ENCODE measurements around the gene ZNF239.
"Not testable (repeated sequence)": the region's sequence is repeated elsewhere in the genome, so short reads cannot be mapped to it uniquely, and the experiment has no call there.

Gene ZNF239

DNA sequence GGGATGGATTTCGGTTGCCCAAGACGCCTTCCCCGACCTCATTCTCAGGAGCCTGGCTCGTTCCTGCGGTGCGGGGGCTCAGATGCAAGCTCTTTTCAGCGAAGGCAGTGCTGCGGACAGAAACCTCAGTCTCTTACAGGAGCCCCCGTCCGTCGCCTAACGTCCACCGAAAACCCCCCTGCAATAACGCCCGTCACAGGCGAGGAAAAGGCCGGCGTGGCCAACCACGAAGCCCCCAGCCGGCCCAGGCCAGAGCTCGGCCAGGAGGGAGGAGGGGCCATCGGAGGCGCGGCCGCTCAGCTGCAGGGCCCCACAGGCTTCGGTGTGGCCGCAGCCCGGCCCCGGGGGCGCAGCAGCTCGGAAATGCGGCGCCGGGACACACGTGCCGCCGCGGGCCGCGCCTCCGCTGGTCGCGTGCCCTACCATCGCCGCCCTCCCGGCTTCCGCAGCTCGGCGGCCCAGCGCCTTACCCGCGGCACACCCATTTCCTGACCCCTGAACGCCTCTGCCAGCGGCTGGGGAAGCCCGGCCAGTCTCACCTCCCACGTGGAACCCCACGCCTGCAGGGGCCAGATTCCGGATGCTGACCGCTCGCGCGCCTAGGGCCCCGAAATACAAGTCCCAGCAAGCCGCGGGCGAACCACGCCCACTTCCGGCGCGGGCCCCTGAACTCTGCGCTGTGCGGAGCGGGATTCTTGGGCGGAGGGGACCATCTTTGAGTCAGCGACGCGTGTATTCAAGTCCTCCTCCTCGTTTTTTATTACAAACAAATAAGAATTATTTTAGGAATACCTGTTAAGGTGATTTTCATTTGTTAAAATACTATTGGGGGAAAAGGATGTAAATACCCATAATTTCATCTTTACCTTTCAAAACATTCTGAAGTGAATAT, at the start of gene ZNF239:
Gene ZNF239 (minus strand): TSS at position 616 of the 892 bp plus-strand sequence. CDS start 16,537 bp downstream, outside the sequence.
- peak; percentile 91 for DNase-seq (ENCODE audit: low spot score)

DNA sequence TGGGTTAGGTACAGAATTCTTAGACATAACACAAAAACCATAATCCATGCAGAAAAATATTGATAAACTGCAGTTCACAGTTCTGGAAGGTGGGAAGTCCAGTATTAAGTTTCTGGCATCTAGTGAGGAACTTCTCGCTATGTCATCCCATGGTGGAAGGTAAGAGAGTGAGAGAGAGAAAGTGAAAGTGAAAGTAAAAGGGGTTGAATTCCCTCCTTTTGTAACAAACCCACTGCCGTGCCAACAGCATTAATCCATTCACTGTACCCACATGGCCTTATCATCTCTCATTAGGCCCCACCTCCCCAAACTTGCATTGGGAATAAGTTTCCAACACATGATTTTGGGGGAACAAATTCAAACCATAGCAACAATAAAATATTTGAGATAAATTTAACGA, 48.9 kb upstream of the ZNF239 start:
- no peak for DNase-seq (ENCODE audit: low spot score)

DNA sequence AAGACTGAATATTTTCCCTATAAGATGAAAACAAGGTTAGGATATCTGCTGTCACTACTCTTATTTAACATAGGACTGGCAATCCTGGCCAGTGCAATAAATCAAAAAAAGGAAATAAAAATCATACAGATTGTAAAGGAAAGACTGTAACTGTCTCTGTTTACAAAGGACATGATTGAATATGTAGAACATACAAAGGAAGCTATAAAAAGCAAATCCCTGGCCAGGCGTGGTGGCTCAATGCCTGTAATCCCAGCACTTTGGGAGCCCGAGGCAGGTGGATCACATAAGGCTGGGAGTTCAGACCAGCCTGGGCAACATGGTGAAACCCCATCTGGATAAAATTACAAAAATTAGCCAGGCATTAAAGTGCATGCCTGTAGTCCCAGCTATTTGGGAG, 47.6 kb upstream of the ZNF239 start:
- DNase-seq (ENCODE audit: low spot score), result no peak

DNA sequence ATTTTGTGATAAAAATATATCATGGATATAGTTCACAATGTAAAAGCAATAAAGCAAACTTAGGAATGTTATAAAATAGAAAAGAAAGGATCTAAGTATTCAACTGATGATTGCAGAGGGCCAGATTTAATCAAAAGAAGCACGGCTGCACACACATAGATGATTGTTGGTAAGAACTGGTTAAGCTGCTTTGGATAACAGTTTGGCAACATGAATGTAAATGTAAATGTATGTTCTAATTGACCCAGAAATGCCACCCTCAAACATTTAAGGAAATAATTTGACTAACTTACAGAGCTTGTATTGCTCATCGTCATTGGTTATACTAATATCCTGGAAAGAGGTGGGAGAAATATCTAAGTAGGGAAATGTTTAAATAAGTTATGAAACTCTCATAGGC, 45.0 kb upstream of the ZNF239 start:
- no peak for DNase-seq (ENCODE audit: low spot score)

DNA sequence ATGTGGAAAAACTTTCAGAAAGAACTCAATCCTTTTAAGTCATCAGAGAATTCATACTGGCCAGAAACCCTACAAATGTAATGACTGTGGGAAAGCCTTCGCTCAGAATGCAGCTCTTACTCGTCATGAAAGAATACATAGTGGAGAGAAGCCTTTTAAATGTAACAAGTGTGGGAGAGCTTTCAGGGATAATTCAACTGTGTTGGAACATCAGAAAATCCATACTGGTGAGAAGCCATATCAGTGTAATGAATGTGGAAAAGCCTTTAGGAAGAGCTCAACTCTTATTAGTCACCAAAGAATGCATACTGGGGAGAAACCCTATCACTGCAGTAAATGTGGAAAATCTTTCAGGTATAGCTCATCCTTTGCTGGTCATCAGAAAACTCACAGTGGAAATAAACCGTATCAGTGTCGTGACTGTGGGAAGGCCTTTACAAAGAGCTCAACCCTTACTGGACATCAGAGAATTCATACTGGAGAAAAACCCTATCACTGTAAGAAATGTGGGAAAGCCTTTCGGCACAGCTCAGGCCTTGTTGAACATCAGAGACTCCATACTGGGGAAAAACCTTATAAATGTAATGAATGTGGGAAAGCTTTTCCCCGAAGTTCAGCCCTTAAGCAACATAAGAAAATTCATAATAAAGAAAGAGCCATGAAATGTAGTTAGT, 42.4 kb upstream of the ZNF239 start:
- DNase-seq (ENCODE audit: low spot score), result no peak

DNA sequence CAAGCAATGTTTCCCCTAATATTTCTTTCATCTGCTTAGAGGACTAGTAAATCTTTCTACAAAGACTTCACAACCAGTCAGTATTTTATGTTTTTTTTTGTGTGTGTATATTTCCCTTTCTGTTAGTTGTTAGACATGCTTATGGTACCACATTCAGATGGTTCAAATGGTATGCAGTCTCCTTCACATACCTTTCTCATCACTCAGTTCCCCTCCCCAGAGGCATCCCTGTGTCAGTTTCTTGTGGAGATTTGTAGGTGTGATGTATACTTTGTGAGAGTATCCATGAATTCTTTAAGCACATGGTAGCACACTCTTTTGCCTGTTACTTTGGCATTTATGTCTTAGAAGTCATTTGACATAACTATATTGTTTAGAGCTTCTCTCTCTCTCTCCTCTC, 36.2 kb upstream of the ZNF239 start:
- peak; percentile 14 for DNase-seq (ENCODE audit: low spot score)

DNA sequence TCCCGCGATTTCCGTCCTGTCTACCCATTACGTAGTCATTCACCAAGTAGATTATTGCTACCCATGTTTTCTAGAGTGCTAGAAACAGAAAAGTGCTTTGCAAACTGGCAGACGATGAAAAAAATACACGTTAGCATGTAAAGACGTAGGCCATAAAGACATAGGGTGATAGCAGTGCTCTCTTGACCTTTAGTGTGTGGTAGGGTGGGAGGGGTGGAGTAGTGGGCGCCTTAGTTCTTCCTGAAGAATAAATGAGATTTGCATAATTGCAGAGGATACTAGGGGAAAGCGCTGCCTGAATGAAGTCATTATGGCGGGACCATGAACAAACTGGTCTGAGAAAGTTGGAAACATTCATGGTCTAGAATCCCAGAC, 32.8 kb upstream of the ZNF239 start:
- DNase-seq (ENCODE audit: low spot score), result no peak

DNA sequence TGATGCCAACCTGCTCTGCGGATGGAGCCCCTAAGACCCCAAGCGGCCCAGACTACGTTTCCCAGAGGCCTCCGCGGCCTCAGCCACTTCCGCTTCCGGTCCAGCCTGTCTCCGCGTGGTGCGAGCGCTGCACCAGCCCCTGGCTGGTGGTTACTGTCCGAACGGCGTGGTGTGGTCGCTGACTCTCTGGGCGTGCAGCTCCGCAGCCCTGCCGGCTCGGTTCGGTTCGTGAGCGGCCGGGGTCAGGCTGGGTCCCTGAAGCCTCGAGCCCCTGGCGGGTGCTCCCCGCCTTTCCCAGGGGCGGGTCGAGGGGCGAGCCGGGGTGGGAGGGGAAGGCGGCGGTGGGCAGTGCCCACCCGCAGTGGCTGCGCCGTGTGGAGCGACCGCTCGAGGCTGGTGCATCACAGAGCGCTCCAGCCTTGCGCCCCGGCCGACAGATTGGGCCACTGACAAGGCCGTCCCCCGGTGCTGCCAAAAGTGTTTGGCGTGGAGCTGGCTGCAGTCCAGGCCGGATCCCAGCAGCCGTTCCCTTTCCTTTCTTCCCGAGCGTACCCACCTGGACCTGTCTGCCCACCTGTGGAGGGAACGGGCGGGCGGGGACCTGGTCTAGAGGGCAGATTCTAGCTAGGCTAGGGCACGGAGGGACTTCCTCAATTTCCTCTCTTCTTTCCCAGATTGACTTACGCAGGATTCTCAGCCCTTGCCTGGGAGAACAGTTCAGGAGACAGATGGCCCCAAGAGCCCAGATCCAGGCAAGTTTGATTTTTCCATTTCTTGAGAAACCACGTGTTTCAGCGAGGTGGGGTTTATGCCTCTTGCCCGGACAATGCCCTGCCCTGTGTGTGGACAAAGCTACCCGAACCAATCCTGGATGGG, 32.1 kb upstream of the ZNF239 start, which contains the start of gene ZNF485:
Gene ZNF485 (plus strand): TSS at position 116 of the 876 bp plus-strand sequence. CDS start 613 bp downstream, at position 729.
- DNase-seq (ENCODE audit: low spot score), result peak; percentile 82

DNA sequence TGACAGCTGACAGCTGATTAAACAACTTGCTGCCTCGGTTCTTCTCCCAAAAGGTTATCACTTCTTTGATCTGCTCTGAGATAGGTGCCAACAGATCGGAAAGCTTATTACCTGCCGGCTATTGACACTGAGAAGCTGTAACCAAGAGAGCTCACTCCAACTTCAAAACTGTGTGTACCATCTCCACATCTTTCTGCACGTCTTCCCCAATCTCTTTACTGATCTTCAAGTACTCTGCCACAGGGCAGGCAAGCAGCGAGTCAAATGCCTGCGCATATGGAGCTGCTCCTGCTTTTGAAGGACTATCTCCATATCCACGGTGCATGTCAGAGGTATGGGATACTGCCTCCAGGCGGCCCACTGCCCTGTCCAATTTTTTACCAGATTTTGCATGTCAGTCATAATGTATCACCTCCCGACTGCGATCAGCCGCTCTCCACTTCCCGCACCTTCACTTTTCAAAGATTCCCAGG, 31.5 kb upstream of the ZNF239 start:
- no peak for DNase-seq (ENCODE audit: low spot score)

DNA sequence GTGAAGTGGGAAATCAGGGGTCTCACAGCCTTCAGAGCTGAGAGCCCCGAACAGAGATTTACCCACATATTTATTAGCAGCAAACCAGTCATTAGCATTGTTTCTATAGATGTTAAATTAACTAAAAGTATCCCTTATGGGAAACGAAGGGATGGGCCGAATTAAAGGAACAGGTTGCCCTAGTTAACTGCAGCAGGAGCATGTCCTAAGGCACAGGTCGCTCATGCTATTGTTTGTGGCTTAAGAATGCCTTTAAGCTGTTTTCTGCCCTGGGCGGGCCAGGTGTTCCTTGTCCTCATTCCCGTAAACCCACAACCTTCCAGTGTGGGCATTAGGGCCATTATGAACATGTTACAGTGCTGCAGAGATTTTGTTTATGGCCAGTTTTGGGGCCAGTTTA, 27.2 kb upstream of the ZNF239 start:
- DNase-seq (ENCODE audit: low spot score), result not testable (repeated sequence)

DNA sequence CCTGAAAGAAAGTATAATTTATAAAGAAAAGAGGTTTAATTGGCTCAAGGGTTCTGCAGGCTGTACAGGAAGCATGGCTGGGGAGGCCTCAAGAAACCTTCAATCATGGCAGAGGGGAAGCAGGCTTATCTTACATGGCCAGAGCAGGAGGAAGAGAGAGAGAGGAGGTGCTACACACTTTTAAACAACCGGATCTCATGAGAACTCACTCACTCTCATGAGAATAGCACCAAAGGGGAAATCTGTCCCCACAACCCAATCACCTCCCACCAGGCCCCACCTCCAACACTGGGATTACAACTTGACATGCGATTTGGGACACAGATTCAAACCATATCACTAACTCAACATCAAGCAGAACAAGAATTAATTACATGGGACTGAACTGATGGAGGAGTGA, 24.9 kb upstream of the ZNF239 start:
- no peak for DNase-seq (ENCODE audit: low spot score)

DNA sequence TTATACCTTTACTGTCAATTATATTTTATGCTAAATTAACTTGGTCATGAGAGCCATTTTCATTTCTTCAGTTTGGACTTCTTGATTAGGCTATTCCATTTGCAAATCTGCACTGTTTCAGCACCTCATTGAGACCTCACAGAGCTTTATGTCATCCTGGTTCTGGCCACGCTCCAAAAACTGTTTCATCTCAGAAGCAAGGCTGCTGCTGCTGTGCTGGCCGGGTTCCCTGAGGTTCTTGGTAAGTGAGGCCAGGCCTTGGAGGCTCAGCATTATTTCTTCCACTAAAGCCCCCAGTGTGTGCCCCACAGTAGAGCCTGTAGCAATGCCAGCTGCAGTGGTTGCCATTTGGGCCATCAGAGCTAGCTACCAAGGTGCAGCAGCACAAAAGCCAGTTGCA, 24.0 kb upstream of the ZNF239 start:
- peak; percentile 56 for DNase-seq (ENCODE audit: low spot score)

DNA sequence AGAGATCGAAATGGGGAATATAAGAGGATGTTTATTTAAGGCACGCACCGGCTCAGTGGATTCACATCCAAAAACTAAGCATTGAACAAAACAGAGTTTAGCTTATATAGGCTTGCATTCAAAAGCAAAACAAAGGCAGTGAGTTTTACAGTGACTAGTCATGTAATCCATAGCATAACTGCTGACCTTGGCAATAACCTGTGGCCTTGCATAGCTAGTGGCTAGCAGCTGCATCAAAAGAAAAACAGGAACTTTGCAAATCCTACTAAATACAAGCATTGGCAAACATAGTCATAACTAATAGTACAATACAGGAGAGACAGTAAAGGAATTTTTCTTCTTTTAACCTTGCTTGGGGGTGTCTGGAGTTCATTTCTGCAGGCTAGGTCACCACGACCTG, 22.1 kb upstream of the ZNF239 start:
- no peak for DNase-seq (ENCODE audit: low spot score)

DNA sequence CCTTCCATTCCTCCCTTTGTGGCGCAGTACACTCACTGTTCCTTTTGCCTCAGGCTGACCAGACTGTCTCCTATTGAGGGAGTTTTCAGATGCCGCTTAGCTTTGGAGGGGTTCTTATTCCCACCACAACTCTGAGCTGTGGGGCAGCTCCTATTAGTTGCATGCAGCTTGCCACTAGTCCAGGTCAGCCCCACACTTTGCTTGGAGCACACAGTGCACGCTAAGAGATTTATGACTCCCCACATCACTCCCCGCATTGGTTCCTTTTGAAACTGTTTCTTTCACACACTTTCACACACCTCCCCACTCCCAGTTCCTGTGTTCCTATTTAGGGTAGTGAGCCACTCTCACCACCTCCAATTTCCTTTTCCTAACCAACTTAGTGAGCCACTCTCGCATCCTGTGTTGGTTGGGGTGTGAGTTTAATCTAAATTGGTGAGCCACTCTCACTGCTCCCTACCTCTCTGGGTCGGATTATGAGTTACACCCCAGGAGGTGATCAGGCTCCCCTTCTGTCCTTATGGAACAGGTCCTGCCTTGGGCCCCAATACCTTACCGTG, 21.4 kb upstream of the ZNF239 start:
- no peak for DNase-seq (ENCODE audit: low spot score)

DNA sequence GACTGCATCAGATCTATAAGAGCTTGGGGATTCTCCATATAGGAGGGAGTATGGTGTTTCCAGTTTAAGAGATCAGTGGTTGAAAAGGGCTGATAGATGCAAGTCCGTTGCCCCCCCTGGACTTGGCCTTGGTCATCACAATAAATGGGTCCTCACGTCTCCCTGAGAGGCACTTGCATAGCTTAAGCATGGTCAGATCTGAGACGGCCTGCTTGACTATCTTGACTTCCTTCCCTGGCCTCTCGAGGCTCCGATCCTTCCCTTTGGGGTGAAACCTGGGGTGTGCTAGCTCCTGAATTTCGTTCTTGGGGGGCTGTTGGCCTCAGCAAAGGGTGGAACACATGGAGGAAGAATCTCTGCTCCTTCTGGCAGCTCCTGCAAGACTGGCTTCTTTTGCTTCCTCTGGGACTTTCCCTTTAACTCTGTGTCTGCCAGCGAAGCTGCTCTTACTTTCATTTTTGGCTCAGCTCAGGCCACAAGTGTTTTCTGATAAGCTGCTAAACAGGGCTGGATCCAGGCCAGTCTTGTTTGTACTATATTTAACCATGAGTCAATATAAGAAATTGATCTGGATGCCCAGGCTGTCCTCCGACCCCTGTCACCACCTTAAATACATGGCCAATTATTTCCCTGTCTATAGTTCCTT, 20.7 kb upstream of the ZNF239 start:
- peak; percentile 26 for DNase-seq (ENCODE audit: low spot score)

DNA sequence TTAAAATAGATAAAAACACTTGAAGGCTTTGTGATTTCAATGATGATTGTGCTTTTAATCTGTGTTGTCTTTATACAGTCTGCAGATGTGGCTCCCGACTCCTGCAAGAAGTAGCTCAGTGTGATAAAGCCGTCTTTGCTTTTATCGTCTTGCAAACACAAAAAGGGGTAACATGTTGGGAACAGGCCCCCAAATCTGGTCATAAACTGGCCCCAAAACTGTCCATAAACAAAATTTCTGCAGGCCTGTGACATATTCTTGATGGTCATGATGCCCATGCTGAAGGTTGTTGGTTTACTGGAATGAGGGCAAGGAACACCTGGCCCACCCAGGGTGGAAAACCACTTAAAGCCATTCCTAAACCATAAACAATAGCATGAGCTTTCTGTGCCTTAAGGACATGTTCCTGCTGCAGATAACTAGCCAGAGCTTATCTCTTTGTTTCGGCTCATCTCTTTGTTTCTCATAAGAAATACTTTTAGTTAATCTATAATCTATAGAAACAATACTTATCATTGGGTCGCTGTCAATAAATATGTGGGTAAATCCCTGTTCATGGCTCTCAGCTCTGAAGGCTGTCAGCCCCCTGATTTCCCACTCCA, 17.0 kb upstream of the ZNF239 start:
- no peak for DNase-seq (ENCODE audit: low spot score)

DNA sequence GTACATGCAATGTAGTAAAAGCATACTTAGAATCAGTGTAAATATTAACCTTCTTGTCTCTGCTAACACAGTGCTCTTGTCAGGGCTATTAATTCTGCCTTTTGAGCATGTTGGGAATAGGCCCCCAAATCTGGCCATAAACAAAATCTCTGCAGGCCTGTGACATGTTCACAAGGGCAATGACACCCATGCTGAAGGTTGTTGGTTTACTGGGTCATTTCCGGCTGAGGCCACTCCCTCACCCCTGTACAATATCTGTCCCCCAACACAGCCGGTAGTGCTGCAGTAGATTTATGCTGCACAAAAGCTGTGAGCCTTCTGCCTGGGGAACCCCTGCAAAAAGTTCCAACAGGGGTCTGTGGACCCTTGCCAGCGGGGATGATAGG, 12.3 kb upstream of the ZNF239 start:
- DNase-seq (ENCODE audit: low spot score), result not testable (repeated sequence)

DNA sequence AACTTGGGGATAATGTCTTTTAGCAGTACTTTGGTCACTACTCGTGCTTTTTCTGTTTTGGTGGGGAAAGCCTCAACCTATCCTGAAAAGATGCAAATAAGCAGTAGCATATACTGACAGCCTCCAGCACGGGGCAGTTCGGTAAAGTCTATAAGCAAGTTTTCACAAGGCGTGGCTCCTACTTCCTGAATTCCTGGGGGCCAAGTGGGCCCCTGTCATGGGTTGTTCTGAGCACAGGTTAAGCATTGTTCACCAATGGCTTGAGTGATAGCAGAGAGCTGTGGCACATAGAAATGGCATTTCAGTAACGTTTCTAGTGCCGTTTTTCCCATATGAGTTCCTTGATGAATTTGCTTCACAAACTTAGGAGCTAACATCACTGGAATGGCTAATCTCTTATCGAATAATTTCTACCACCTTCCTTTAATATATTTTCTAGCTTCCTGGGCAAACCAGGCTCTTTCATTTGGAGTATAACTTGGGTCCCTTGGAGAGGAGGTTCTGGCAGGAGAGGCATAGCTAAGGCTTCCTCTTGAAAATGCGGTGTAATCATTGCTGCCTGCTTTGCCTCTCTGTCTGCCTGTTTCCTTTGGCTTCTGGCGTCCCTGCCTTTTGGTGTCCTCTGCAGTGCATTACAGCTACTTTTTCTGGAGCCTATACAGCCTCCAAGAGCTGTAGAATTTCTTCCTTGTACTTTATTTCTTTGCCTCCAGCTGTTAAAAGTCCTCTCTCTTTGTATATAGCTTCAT, 11.7 kb upstream of the ZNF239 start:
- DNase-seq (ENCODE audit: low spot score), result no peak

DNA sequence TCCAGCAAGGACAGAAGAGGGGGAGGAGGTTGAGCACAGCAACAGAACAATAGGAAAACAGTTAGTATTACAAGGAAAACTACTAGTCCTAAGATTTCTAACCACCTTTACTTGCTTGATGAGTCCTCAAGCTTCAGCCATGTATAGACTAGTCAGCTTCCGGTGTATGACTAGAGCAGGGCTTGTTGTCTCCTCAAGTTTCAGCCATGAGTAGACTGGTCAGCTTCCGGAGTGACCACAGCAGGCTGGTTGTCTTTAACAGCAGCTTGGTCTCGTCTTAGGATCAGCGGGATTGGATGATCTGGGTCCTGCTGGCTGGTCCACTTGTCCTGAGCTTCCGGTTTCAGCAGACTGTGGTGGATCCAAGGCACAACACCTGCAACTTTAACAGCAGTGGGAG, 10.6 kb upstream of the ZNF239 start:
- no peak for DNase-seq (ENCODE audit: low spot score)

DNA sequence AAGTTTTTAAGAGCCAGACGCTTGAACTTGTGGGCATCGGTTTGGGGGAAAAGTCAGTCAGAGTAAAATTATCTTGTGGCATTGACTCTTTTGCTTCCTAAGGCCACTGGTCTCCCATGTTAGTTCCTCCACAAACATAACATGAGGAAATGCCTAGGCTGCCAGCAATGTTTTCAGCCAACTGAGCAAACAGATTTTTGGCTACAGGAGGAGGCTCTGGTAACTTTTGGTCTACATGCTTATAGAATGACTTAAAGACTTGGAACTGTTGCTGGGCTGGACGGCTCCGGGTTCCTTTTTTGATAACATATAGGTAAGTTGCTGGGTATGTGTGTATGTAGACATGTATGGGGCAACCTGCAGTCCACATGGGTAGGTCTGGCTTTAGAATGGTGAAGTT, 9.6 kb upstream of the ZNF239 start:
- DNase-seq (ENCODE audit: low spot score), result no peak

All from AG08395 (cell line).